HG02885 (cell line): ENCODE data around the gene ASB10.

Source experiments
- ATAC-seq: cut with Tn5 transposase; IDR thresholded peaks from one replicate; pipeline ENCODE4 v1.9.1; 2021; ENCODE audit warnings: mild to moderate bottlenecking; ENCODE audit not compliant: unreplicated experiment, poor library complexity

Gene ASB10

GRCh38 chr7:151168003-151168786 is 18.9 kb downstream of the ASB10 start:
- ATAC-seq: no peak

DNA sequence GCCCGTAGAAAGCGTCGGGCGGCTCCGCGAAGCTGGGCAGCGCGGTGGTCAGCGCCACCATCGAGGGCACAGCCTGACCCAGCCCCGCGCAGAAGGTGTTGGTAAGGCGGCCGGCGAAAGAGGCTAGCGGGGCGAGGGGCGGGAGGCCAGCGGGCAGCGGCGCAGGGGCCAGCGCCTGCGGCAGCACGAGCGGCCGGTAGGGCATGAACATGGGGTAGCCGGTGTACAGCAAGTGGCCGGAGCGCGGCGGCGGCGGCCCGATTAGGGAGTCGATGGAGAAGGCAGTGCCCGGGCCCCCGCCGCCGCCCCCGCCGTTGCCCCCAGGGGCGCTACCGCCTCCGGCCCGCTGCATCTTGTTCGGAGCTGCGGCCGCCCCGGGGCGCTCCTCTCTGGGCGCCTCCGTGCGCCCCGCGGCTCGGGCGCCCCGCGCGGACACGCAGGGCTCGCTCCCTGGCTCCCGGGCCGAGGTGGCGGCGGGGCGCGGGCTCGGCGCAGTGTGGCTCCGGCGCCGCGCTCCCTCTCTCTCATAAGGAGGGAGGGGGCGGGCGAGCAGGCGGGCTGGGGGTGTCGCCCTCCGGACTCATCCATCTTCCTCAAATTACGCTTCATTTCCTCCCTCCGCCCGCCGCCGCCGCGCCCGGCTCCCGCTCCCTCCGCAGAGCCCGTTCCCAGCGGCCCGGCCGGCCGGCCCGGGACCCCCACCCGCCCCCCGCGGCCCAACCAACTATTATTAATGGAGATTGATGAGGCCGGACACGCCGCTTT is 19.7 kb downstream of the ASB10 start, which contains the start of gene GBX1:
TSS of gene GBX1 (minus strand) at position 498 of the 765 bp plus-strand sequence. CDS start at position 352, 146 bp downstream.
- ATAC-seq: no peak

- ATAC-seq: no peak
Observed at GRCh38 chr7:151166629-151167196, 20.3 kb downstream of the ASB10 start.

- ATAC-seq: no peak
Observed at GRCh38 chr7:151161757-151162156, 25.3 kb downstream of the ASB10 start.

DNA sequence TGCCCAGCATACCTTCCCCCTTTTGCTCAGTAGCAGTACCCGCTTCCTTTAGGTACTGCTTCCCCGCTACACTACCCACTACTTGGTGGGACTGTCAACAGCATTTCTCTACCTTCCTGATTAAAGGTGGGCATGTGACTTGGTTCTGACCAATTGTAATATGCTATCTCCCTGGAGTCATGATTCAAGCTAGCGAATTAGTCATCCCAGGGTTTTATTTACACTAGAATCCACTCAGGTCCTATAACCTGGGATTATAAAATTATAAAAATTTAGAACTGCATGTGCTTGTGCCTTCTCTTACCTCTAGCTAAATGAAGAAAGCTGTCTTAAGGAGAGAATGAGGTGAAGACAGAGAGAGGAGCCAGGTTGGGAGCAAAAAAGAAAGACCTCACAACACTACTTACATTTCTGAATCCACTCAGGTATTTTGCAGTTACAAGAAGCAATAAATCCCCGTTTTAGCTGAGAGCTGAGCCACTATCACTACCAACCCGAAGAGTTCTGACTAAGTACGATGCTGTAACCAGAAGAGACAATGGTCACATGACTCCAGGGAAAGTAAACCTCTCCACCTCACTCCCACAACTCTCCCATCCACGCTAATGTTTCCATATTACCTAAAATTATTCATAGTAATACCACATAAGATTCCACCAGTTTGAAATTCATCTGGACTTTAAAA is 29.3 kb downstream of the ASB10 start:
- ATAC-seq: no peak

GRCh38 chr7:151152643-151153513 is 34.2 kb downstream of the ASB10 start:
- no peak for ATAC-seq

- ATAC-seq: no peak
Observed at GRCh38 chr7:151150388-151150787, 36.7 kb downstream of the ASB10 start.

DNA sequence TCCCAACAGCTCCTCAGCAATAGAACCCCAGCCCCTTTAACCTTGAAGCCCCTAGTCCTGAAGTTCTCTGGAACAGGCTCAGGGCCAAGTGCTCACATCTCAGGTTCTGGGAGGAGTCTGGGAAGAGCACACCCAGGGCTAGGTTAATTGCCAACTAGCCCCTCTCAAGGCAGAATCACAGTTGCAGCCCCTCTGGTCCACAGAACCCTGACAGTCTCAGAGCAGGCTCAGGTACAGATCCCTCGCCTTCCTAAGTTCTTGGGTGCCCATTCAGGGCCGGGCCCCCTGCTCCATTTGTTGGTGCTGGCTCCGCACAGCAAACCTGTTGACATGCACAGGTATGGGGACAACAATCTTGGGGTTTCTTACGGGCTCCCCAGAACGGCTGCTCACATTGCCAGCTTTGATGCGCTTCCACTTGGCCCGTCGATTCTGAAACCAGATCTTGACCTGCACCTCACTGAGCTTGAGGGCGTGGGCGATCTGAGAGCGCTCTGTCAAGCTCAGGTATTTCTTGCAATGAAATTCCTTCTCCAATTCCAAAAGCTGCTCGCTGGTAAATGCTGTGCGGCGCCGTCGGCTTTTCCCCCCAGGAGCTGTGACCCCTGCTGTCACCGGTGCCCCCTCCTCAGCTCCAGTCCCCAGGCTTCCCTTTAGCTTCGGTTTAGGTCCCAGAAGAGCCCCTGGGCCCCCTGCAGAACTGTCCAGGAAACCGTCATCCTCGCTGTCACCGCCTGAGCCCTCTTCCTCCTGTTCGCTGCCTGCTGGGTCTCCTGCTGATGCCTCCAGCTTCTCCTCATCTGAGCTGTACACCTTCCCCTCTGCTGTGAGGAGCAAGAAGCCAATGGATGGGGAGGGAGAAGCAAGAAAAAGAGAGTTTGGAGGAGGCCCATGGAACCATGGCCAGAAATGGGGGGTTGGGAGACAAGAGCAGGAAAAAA is 38.5 kb downstream of the ASB10 start:
- ATAC-seq: no peak

- ATAC-seq: no peak
Observed at GRCh38 chr7:151146761-151147160, 40.3 kb downstream of the ASB10 start.

GRCh38 chr7:151144387-151144786 is 42.7 kb downstream of the ASB10 start:
- ATAC-seq: no peak

DNA sequence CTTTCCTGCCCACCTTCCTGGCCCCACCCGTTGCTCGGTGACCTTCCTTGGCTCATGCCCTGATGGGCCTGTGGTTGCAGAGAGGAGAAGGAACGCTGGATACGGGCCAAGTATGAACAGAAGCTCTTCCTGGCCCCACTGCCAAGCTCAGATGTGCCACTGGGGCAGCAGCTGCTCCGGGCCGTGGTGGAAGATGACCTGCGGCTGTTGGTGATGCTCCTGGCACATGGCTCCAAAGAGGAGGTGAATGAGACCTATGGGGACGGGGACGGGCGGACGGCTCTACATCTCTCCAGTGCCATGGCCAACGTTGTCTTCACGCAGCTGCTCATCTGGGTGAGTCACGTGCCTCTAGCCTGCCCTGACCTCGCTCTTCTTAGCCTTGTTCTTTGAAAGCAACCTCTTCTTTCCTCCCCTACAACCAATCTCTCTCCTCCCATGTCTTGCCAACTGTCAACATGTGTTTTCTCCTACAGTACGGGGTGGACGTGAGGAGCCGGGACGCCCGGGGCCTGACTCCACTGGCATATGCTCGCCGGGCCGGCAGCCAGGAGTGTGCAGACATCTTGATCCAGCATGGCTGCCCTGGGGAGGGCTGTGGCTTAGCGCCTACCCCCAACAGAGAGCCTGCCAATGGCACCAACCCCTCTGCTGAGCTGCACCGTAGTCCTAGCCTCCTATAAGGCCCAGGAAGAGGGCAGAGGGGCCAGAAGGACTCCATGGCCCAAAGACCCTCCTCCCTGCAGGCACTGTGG is 43.6 kb downstream of the ASB10 start:
- no peak for ATAC-seq

DNA sequence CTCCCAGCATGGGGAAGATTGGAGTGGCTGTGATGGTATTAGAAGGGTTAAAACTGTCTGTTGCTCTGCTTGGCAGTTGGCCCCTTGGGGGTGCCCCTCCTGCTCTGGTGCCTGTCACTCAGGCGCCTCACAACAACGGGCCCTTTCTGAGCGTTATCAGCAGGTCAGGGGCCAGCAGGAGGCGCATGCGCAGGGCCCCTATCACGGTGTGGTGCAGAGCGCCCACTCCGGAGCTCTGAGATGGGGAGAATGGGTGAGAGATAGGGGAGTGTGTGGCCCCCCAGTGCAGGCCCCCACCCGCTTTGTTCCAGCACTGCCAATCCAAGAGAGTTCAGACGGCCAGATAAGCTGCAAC is 44.4 kb downstream of the ASB10 start:
- no peak for ATAC-seq

DNA sequence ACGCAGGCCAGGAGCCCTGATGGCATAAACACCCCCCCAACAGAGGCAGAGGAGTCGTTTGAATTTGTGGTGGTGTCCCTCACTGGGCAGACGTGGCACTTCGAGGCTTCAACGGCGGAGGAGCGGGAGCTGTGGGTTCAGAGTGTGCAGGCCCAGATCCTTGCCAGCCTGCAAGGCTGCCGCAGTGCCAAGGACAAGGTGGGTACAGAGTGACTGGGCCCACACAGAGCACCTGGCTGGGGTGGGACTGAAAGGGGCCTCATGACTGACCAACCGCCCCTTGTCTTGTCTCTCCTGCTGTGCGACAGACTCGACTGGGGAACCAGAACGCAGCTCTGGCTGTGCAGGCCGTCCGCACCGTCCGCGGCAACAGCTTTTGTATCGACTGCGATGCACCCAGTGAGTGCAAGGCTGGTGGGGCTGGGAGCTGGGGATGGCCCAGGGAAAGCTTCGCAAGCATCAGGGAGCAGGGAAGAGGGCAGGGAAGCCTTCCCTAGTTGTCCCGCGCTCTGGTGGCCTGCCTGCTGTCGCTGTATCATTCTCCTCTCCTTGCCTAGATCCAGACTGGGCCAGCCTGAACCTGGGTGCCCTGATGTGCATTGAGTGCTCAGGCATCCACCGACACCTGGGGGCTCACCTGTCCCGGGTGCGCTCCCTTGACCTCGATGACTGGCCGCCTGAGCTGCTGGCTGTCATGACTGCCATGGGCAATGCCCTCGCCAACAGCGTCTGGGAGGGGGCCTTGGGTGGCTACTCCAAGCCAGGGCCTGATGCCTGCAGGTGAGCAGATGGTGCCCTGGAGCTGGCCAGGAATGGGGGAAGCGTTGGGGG is 45.0 kb downstream of the ASB10 start:
- no peak for ATAC-seq

DNA sequence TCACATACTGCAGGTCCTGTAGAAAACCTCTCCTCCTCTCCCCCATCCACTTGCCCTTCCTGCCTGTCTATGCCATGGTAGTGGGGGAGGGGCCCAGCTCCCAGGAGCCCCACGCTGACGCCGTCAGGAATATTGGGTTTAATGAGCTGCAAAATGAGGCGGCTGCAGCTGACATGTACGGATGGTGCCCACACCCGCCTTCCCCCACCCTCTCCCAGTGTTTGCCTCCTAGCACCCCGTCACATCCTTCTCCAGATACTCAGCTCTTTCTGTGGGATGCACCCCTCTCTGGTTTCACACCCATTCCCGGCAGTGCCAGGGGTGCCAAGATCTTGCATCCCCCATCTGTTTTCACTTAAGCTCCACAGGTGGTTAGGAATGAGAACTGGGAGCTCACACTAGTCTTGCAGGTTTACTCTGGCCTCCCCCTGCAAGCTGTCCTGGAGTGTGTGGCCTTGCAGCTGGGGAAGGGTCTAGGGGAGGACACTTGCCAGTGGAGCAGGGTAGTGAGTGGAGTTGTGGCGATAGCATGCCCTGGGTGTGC is 45.7 kb downstream of the ASB10 start:
- no peak for ATAC-seq

GRCh38 chr7:151140826-151141225 is 46.2 kb downstream of the ASB10 start:
- no peak for ATAC-seq

DNA sequence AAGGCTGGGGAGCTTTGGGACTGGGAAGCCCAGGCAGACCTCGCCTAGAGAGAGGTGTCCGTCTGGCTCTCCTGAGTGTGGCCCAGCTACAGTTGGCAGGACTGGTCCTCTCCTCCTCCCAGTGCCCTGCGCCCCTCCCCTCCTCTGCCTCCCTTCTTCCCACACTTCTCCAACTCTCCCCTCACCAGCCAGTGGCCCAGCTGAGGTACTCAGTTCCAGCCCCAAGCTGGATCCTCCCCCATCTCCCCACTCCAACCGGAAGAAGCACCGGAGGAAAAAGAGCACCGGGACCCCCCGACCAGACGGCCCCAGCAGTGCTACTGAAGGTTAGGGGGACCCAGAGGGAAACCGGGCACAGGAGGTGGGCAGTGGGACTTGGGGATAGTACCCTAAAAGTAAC is 47.3 kb downstream of the ASB10 start:
- no peak for ATAC-seq
